Measurements from ENCODE around the gene ELL2. TPM values are rescaled to one million over a fixed set of nuclear protein-coding genes. Genes with fewer than 3 reads are reported as not detected.

ELL2 gene
- total RNA-seq, 1 experiment from 2014 or later = 27.5 TPM

DNA sequence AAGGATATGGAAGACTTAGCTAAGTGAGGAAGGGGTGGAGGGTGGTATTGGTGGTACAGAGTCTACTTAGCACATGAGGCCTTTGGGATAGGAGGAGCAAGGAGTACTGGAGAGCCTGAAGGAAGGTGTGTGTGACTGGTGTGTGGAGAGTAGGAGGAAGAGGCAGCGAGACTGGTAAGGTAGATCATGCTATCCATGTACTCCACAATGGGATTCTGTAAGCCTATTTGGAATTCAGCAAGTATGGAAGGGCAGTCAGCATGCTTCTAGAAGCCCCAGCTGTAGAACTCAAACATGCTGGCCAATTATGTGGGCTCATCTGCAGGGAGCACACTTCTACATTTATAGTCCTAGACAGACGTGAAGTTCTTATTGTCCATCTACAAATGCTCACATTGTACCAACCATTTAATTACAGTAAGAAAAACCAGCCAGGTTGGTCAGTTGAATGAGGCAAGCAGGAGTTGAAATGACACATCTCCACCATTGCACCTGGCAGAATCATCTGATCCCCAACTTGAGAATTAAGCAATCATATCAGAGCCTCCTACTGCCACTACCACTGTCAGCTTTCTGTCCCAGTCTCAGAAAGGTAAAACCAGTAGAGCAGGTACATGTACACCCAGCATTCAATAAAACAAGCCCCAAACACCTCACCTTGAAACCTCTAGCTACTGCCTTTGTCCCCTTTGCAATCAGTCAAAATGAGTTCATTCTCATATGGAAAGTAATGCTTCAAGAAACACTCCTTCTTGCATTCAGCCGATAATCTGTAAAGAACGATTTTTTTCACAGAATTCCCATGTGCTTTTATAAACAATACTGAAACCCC, 78.2 kb downstream of the ELL2 start:
- H3K4ac ChIP-seq (ENCODE audit: low read depth, low read length) = no peak overlapping the region
- no CpG with 5 or more reads among the region's 4 CpGs for WGBS (ENCODE audit: extremely low coverage, insufficient read length, low lambda C conversion rate)
- no peaks in the 10 kb centered on the region for H3K9me3 ChIP-seq (ENCODE audit: control insufficient read depth, low read depth, low read length)
- H2BK120ac ChIP-seq (ENCODE audit: low read depth, low read length, poor library complexity, severe bottlenecking) = no peak overlapping the region
- no peak overlapping the region for H3K27ac ChIP-seq (ENCODE audit: insufficient read length, low read depth, low read length)
- H2AFZ ChIP-seq (ENCODE audit: low read length) = no peak overlapping the region
- TF ChIP-seq, protein P1, sequence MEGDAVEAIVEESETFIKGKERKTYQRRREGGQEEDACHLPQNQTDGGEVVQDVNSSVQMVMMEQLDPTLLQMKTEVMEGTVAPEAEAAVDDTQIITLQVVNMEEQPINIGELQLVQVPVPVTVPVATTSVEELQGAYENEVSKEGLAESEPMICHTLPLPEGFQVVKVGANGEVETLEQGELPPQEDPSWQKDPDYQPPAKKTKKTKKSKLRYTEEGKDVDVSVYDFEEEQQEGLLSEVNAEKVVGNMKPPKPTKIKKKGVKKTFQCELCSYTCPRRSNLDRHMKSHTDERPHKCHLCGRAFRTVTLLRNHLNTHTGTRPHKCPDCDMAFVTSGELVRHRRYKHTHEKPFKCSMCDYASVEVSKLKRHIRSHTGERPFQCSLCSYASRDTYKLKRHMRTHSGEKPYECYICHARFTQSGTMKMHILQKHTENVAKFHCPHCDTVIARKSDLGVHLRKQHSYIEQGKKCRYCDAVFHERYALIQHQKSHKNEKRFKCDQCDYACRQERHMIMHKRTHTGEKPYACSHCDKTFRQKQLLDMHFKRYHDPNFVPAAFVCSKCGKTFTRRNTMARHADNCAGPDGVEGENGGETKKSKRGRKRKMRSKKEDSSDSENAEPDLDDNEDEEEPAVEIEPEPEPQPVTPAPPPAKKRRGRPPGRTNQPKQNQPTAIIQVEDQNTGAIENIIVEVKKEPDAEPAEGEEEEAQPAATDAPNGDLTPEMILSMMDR (conservative IDR thresholded peaks at IDR 0.05) = no peak
- no peak overlapping the region for H4K5ac ChIP-seq (ENCODE audit: insufficient read length, low read depth, low read length)
- H3K4me2 ChIP-seq (ENCODE audit: insufficient read depth, insufficient read length, low read length) = no peak overlapping the region
- no peaks in the 10 kb centered on the region for H3K9me3 Mint-ChIP-seq
- no peak overlapping the region for H3T11ph ChIP-seq (ENCODE audit: low read length)
- no peak overlapping the region for H3K23ac ChIP-seq (ENCODE audit: insufficient read length, low read depth, low read length)
- no peak for DNase-seq
- no peak overlapping the region for H3K14ac ChIP-seq (ENCODE audit: insufficient read depth, low read length)
- H3K56ac ChIP-seq (ENCODE audit: insufficient read length, low read depth, low read length) = no peak overlapping the region
- H4K91ac ChIP-seq (ENCODE audit: insufficient read length, low read depth, low read length) = no peak overlapping the region
- H3K36me3 Mint-ChIP-seq (ENCODE audit: insufficient read depth in 1 of 3, low read depth in 3 of 3) = peaks cover 0 to 4% (median 0%) of the 10 kb centered on the region in 3 experiments; a peak in 1 of 7 replicates
- no peak overlapping the region; a peak in 1 of 7 replicates for H3K27ac Mint-ChIP-seq
- no peak overlapping the region for H3K18ac ChIP-seq (ENCODE audit: insufficient read length, low read depth, low read length)
- no peak overlapping the region for H3K9ac ChIP-seq (ENCODE audit: extremely low read depth, insufficient read length, low read length)
- no peaks in the 10 kb centered on the region for H3K27me3 Mint-ChIP-seq (ENCODE audit: low read depth)
- no peak overlapping the region for H2BK12ac ChIP-seq (ENCODE audit: insufficient read length, low read depth, low read length)
- H2BK20ac ChIP-seq (ENCODE audit: low read depth, low read length, poor library complexity, severe bottlenecking) = no peak overlapping the region
- H3K4me1 ChIP-seq (ENCODE audit: insufficient read depth, low read length) = peaks cover 4% of the 10 kb centered on the region; the same call in 1 of the 2 replicates
- H4K8ac ChIP-seq (replicated peaks; ENCODE audit: insufficient read length, low read depth, low read length) = no peak overlapping the region
- no peak overlapping the region for H2BK5ac ChIP-seq (ENCODE audit: insufficient read length, low read length)
- H3K79me2 ChIP-seq (ENCODE audit: insufficient read depth, low read length) = no peaks in the 10 kb centered on the region
- no peaks in the 10 kb centered on the region for H3K27me3 ChIP-seq (ENCODE audit: insufficient read depth, low read length)
- no peak overlapping the region for H2BK15ac ChIP-seq (ENCODE audit: low read depth, low read length)
- H4K20me1 ChIP-seq (ENCODE audit: control insufficient read depth, insufficient read depth, insufficient read length) = no peaks in the 10 kb centered on the region
- H3K23me2 ChIP-seq (ENCODE audit: insufficient read length, low read depth, low read length, poor library complexity, severe bottlenecking) = no peaks in the 10 kb centered on the region
- no peak overlapping the region for H2AK5ac ChIP-seq (ENCODE audit: insufficient read length, low read length)
- peaks cover 6% of the 10 kb centered on the region in 2 experiments for H3K4me1 Mint-ChIP-seq
- no peak overlapping the region for H3K4me3 Mint-ChIP-seq
- H3K79me1 ChIP-seq (ENCODE audit: insufficient read depth, low read depth, low read length, poor library complexity, severe bottlenecking) = no peaks in the 10 kb centered on the region
